GM12892 (cell line): ENCODE measurements around the gene APCDD1.

Experiments used
- POLR2A ChIP-seq: IDR thresholded peaks from 2 replicates; pipeline ENCODE4 v1.6.1; 2011; ENCODE audit warnings: low read depth, low read length, control low read depth
- POLR2AphosphoS5 ChIP-seq: IDR thresholded peaks from 2 replicates; pipeline ENCODE4 v1.6.1; 2011; ENCODE audit warnings: low read depth, low read length, control low read depth
- TAF1 ChIP-seq: IDR thresholded peaks from 2 replicates; pipeline ENCODE4 v1.6.1; 2011; ENCODE audit warnings: low read depth, mild to moderate bottlenecking, control low read depth, low read length, borderline replicate concordance

DNA sequence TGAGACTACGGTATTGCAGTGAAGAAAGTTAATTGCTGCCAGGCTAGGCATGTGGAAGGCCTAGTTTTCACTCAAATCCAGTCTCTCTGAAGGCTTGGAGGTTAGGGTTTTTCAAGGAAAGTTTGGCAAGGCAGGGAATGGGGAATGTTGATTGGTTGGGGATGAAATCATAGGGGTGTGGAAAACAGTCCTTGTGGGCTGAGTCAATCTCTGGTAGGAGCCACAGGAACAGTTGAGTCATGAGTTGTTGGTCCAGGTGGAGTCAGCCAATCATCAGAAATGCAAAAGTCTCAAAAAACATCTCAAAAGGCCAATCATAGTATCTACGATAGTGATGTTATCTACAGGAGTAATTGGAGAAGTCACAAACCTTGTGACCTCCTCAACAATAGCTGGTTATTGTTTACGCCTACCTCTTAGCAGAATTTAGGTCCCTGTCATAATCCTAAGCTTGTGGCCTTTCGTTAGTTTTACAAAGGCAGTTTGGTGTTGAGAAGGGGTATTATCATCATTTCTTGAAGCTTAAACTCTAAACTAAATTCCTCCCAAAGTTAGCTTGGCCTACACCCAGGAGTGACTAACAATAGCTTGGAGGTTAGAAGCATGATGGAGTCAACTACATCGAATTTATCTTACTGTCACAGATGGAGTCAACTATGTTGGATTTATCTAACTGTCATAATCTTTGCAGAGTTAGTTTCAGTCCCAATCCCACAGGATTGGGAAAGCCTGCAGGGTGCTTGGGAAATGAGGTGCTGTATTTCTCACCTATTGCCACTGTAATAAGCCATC is 33.7 kb upstream of the APCDD1 start:
- TF ChIP-seq POLR2A (no peak), POLR2AphosphoS5 (no peak), TAF1 (no peak)
